K562 treated with DMSO at 1 percent for 4 hours (cell line): ENCODE results near the gene PRR16. TPM values are rescaled to one million over a fixed set of nuclear protein-coding genes. Genes with fewer than 3 reads are reported as not detected.

Experiments
- total RNA-seq: library from RNA; unstranded; fragments of 300-600 nt; gene quantifications from 2 replicates; pipeline ENCODE4 v1.2.3, GENCODE V29; 2022; ENCODE audit not compliant: insufficient read depth

The PRR16 gene
- 4.5 and 6.0 TPM in 2 replicates for total RNA-seq

GRCh38 chr5:120463991-120464626, at the start of gene PRR16:
TSS of gene PRR16 (plus strand) at chr5:120464300.

